Panc1 (cell line): ENCODE results near the gene LSM10. TPM values are rescaled to one million over a fixed set of nuclear protein-coding genes. Genes with fewer than 3 reads are reported as not detected.

Experiments used
- ATAC-seq: fragments of 200-7000 bp; cut with Tn5 transposase; 2 replicates; pipeline ENCODE4 v1.9.1; 2020; ENCODE audit warnings: mild to moderate bottlenecking, moderate library complexity
- BruUV-seq: library from RNA; stranded (reverse); fragments of 400-500 nt; replicated peaks from 2 replicates; lab custom pipeline; 2021; lab: Mats Ljungman, UMichigan
- CTCF ChIA-PET: fragments of 300-600 bp; sonication (Branson Sonifier 250); formaldehyde crosslinking; loops from one replicate; lab custom pipeline; 2022; ENCODE audit warnings: antibody characterized with exemption; lab: Charles Lee
- POLR2A ChIA-PET: fragments of 300-600 bp; sonication (Branson Sonifier 250); formaldehyde crosslinking; loops from one replicate; lab custom pipeline; 2022; ENCODE audit warnings: antibody characterized with exemption; lab: Charles Lee
- DNase-seq: peaks from one replicate; pipeline ENCODE4 v3.0.0-alpha.2; 2010; ENCODE audit warnings: low read depth, low spot score
- H3K27ac ChIP-seq: 2 replicates; pipeline ENCODE4 v1.5.1; 2011; ENCODE audit warnings: mild to moderate bottlenecking, low read length, inconsistent platforms
- H3K27me3 ChIP-seq: fragments of 200-500 bp; sonication (Bioruptor generic); 2 replicates; pipeline ENCODE4 v1.6.0; 2014; ENCODE audit warnings: low read length, inconsistent platforms; ENCODE audit not compliant: control insufficient read depth, insufficient read depth
- H3K36me3 ChIP-seq: fragments of 200-500 bp; sonication (Bioruptor generic); 2 replicates; pipeline ENCODE4 v1.5.1; 2014; ENCODE audit warnings: inconsistent platforms, mild to moderate bottlenecking, low read length, moderate library complexity; ENCODE audit not compliant: control insufficient read depth, insufficient read depth
- H3K4me1 ChIP-seq: 2 replicates; pipeline ENCODE4 v1.5.1; 2011; ENCODE audit warnings: inconsistent platforms, mild to moderate bottlenecking, low read length, moderate library complexity; ENCODE audit not compliant: control insufficient read depth, insufficient read depth
- H3K4me3 ChIP-seq, 2 experiments: 2 replicates each; pipeline ENCODE4 v1.5.1; 2011 to 2012; ENCODE audit warnings: low read depth in 2 of 2, low read length in 2 of 2, mild to moderate bottlenecking in 2 of 2, inconsistent platforms in 1 of 2, moderate library complexity in 1 of 2
- H3K9me3 ChIP-seq: fragments of 200-500 bp; sonication (Bioruptor generic); 2 replicates; pipeline ENCODE4 v1.5.1; 2014; ENCODE audit warnings: low read depth, mild to moderate bottlenecking, inconsistent platforms, low read length, moderate library complexity; ENCODE audit not compliant: control insufficient read depth, insufficient read depth
- POLR2AphosphoS5 ChIP-seq: IDR thresholded peaks from 2 replicates; pipeline ENCODE4 v1.6.1; 2012; ENCODE audit warnings: mild to moderate bottlenecking, low read depth, low read length, moderate library complexity
- SIN3A ChIP-seq: IDR thresholded peaks from 2 replicates; pipeline ENCODE4 v1.6.1; 2012; ENCODE audit warnings: low read depth, mild to moderate bottlenecking, low read length, moderate library complexity, borderline replicate concordance; ENCODE audit not compliant: insufficient read depth
- TCF7L2 ChIP-seq: IDR thresholded peaks from 2 replicates; pipeline ENCODE4 v1.6.1; 2011; ENCODE audit warnings: mild to moderate bottlenecking, low read depth, low read length, inconsistent platforms
- in situ Hi-C: cut with HindIII; loops from 2 replicates; pipeline ENCODE4 v1.10.0; 2016; ENCODE audit warnings: low sequenced_read_pairs, low pct_unique_long_range_greater_than_20kb
- intact Hi-C: fragments of 100-400 bp; cut with micrococcal nuclease; formaldehyde crosslinking; loops from one replicate; pipeline ENCODE4 v1.10.0; 2022; ENCODE audit not compliant: unreplicated experiment
- total RNA-seq: library from RNA; stranded (reverse); gene quantifications from one replicate; pipeline ENCODE4 v1.2.1, GENCODE V29; 2021; ENCODE audit not compliant: unreplicated experiment
- TF ChIP-seq, protein P1 (sequence below), 2 experiments: IDR thresholded peaks; 2 replicates each; pipeline ENCODE4 v1.6.1; 2011 to 2012; ENCODE audit warnings: low read depth in 2 of 2, control low read depth in 1 of 2, low read length in 1 of 2, mild to moderate bottlenecking in 1 of 2, moderate library complexity in 1 of 2; ENCODE audit not compliant: insufficient read depth in 1 of 2
- TF ChIP-seq, protein P2 (sequence below): fragments of 450-650 bp; IDR thresholded peaks from 2 replicates; pipeline ENCODE4 v1.5.1; 2017; ENCODE audit warnings: mild to moderate bottlenecking

The LSM10 gene
- total RNA-seq, 1 experiment from 2014 or later = 53.7 TPM

DNA sequence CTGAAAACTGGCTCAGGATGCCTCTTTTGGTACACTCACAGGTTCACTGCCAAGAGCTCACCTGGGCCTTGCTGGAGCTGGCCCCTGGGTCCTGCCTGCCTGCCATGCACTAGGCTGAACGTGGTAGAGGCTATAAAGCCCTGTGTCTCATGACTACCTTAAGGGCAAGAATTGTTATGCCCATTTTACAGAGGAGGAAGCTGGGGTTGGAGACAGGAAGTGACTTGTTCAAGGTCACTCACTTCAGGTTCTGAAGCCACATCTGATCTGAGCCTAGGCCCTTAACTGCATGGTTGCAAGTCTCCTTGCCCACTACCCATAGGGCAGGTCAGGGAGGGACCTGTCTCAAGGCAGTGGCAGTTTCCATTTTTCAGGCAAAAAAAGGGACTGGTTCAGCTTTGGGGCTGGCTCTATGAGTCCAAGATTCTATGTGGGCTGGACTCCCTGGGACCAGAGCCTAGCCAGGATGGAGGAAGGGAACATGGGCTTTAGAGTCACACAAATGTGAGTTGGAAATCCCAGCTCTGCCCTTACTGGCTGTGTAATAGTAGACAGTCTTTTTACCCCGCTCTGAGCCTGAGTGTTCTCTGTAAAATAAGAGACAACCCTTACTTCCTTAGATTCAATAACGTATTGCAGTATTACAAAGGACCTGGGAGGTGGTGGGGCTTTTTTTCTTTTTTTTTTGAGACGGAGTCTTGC lies 19.8 kb downstream of the LSM10 start:
- Histone ChIP-seq H3K27ac (peak overlapping the region; percentile 78), H3K36me3 (no peaks in the 10 kb centered on the region), H3K4me3 (no peak overlapping the region), H3K27me3 (no peaks in the 10 kb centered on the region), H3K9me3 (no peaks in the 10 kb centered on the region), H3K4me1 (peaks cover 64% of the 10 kb centered on the region)
- BruUV-seq = no TSS peak
- TF ChIP-seq, protein P1, sequence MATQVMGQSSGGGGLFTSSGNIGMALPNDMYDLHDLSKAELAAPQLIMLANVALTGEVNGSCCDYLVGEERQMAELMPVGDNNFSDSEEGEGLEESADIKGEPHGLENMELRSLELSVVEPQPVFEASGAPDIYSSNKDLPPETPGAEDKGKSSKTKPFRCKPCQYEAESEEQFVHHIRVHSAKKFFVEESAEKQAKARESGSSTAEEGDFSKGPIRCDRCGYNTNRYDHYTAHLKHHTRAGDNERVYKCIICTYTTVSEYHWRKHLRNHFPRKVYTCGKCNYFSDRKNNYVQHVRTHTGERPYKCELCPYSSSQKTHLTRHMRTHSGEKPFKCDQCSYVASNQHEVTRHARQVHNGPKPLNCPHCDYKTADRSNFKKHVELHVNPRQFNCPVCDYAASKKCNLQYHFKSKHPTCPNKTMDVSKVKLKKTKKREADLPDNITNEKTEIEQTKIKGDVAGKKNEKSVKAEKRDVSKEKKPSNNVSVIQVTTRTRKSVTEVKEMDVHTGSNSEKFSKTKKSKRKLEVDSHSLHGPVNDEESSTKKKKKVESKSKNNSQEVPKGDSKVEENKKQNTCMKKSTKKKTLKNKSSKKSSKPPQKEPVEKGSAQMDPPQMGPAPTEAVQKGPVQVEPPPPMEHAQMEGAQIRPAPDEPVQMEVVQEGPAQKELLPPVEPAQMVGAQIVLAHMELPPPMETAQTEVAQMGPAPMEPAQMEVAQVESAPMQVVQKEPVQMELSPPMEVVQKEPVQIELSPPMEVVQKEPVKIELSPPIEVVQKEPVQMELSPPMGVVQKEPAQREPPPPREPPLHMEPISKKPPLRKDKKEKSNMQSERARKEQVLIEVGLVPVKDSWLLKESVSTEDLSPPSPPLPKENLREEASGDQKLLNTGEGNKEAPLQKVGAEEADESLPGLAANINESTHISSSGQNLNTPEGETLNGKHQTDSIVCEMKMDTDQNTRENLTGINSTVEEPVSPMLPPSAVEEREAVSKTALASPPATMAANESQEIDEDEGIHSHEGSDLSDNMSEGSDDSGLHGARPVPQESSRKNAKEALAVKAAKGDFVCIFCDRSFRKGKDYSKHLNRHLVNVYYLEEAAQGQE (IDR thresholded peaks at IDR 0.05; ENCODE audit: insufficient read depth in 1 of 2, low read depth in 2 of 2, low read length in 1 of 2) = no peak
- TF ChIP-seq SIN3A = no peak
- TF ChIP-seq, protein P2, sequence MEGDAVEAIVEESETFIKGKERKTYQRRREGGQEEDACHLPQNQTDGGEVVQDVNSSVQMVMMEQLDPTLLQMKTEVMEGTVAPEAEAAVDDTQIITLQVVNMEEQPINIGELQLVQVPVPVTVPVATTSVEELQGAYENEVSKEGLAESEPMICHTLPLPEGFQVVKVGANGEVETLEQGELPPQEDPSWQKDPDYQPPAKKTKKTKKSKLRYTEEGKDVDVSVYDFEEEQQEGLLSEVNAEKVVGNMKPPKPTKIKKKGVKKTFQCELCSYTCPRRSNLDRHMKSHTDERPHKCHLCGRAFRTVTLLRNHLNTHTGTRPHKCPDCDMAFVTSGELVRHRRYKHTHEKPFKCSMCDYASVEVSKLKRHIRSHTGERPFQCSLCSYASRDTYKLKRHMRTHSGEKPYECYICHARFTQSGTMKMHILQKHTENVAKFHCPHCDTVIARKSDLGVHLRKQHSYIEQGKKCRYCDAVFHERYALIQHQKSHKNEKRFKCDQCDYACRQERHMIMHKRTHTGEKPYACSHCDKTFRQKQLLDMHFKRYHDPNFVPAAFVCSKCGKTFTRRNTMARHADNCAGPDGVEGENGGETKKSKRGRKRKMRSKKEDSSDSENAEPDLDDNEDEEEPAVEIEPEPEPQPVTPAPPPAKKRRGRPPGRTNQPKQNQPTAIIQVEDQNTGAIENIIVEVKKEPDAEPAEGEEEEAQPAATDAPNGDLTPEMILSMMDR = no peak
- intact Hi-C loops (no loop called here), in situ Hi-C loops (no loop called here)
- DNase-seq (no peak), ATAC-seq (no peak)
- ChIA-PET POLR2A (no interaction called here), CTCF (interaction anchor here (1.0 kb wide), 1 partner anchor 9 kb away, joined by 3 read pairs; no protein-coding TSS in a partner anchor)

DNA sequence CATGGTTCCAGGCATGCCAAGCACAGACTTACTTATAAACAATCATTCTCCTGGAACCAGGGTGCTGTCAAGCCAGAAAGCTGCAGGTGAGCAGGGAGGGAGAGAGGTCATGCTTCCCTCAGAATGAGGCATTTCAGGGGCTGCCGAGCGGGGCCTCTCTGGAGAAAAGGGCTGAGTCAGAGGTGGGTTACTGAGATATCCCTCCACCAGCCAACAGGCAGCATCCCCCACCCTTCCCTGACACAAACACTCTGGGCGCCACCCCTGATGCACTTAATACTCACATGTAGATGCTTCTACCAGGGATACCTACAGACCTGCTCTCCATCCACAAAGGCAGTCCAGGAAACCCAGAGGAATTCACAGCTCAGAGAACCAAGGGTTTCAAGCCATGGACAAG lies 25.1 kb downstream of the LSM10 start:
- DNase-seq (no peak), ATAC-seq (no peak)
- Histone ChIP-seq H3K9me3 (no peaks in the 10 kb centered on the region), H3K27me3 (no peaks in the 10 kb centered on the region), H3K36me3 (no peaks in the 10 kb centered on the region), H3K4me1 (peaks cover 73% of the 10 kb centered on the region), H3K4me3 (no peak overlapping the region), H3K27ac (peak overlapping the region; percentile 98)
- TF ChIP-seq POLR2AphosphoS5 (no peak), SIN3A (no peak), TCF7L2 (no peak)
- TF ChIP-seq, protein P2 = no peak
- TF ChIP-seq, protein P1 (IDR thresholded peaks at IDR 0.05; ENCODE audit: insufficient read depth in 1 of 2, low read depth in 2 of 2, low read length in 1 of 2) = no peak
- ChIA-PET POLR2A (interaction anchor here (0.7 to 0.8 kb wide), 2 partner anchors 12 to 215 kb away, joined by 3 to 16 read pairs; no protein-coding TSS in a partner anchor), CTCF (no interaction called here)
- no TSS peak for BruUV-seq
- intact Hi-C loops = no loop called here
- in situ Hi-C loops = no loop called here
